Activated T-helper 17 cell treated with anti-CD3 and anti-CD28 coated beads, Interleukin-2, amount 50 U/mL, for 72 hours (primary cell): ENCODE data around the gene PLAGL1. TPM values are rescaled to one million over a fixed set of nuclear protein-coding genes. Genes with fewer than 3 reads are reported as not detected.

ENCODE experiments used
- ATAC-seq: fragments of 150-1000 bp; cut with Tn5 transposase; replicated peaks from 2 replicates; pipeline ENCODE4 v1.10.0; 2021; ENCODE audit warnings: mild to moderate bottlenecking, moderate library complexity
- H3K27ac Mint-ChIP-seq: one replicate; pipeline ENCODE4 v1.8.0; 2022; ENCODE audit warnings: mixed read lengths
- H3K27me3 Mint-ChIP-seq: one replicate; pipeline ENCODE4 v1.8.0; 2022; ENCODE audit warnings: mixed read lengths
- H3K36me3 Mint-ChIP-seq: one replicate; pipeline ENCODE4 v1.8.0; 2022; ENCODE audit warnings: low read depth, mild to moderate bottlenecking, mixed read lengths
- H3K4me1 Mint-ChIP-seq: one replicate; pipeline ENCODE4 v1.8.0; 2022; ENCODE audit warnings: mixed read lengths
- H3K4me3 Mint-ChIP-seq: one replicate; pipeline ENCODE4 v1.8.0; 2022; ENCODE audit warnings: mild to moderate bottlenecking, mixed read lengths
- H3K9me3 Mint-ChIP-seq: one replicate; pipeline ENCODE4 v1.8.0; 2022; ENCODE audit warnings: mixed read lengths
- total RNA-seq, 2 donors: library from RNA; stranded (reverse); gene quantifications; one replicate each; pipeline ENCODE4 v1.2.3, GENCODE V29; 2022

Gene PLAGL1
- total RNA-seq, 2 donors from 2014 or later: 15.5 to 77.8 TPM

DNA sequence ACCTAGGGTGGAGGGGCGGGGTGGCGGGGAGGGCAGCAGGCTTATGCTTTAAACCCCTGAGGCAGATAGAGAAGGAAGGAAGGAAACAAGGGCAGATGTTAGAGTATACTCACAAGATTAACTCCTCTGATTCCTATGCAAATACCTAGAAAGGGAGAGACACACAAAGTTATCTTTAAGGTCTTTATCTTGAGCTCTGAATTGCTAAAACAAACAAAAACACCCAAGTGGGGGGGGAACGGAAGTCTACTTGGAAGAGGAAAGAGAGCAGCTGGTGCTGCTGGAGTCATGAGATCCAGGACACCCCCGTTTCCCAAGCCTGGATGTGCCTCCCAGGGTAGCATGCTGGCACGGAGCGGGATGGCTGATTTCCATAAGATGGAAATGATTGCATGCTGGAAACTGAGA lies 43.4 kb downstream of the PLAGL1 start:
- Mint-ChIP-seq H3K4me1 (no peaks in the 10 kb centered on the region), H3K36me3 (peaks cover 8% of the 10 kb centered on the region), H3K27ac (no peak overlapping the region), H3K27me3 (no peaks in the 10 kb centered on the region), H3K9me3 (no peaks in the 10 kb centered on the region), H3K4me3 (no peak overlapping the region)
- no peak for ATAC-seq

DNA sequence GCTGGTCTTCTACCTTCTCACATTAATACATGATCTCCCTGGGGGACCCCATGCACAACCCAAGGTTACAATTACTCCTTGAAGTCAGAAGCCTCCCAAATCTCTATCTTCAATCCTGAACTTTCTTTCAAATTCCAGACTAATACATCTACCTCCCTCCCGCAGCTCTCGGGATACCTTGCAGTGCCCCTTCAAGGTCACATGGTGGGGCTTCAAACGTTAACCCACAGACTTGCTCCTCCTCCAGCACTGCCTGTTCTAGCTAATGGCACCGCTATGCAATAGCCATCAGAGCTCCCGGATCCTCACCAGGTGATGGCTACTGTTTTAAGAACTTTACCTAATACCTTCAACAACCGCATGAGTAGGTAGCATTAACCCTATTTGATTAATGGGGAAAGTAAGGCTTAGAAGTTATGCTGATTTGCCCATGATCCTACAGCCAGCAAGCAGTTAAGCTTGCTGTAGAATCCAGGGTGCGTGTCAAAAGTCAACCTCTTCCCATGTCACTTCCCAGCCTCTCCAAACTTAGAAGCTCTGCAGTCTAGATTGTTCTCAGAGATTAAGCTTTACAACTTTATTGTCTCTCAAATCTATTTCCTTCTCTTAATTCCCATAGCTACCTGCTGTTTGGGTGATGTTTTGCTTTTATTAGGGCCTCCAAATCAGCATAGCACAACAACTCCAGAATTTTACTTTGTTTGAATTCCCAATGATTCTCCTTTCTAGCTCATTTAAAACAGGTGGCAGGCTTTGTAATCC lies 44.7 kb downstream of the PLAGL1 start:
- H3K4me1 Mint-ChIP-seq: no peaks in the 10 kb centered on the region
- H3K4me3 Mint-ChIP-seq: no peak overlapping the region
- H3K9me3 Mint-ChIP-seq: no peaks in the 10 kb centered on the region
- no peak overlapping the region for H3K27ac Mint-ChIP-seq
- no peaks in the 10 kb centered on the region for H3K27me3 Mint-ChIP-seq
- no peak for ATAC-seq
- peaks cover 8% of the 10 kb centered on the region for H3K36me3 Mint-ChIP-seq

DNA sequence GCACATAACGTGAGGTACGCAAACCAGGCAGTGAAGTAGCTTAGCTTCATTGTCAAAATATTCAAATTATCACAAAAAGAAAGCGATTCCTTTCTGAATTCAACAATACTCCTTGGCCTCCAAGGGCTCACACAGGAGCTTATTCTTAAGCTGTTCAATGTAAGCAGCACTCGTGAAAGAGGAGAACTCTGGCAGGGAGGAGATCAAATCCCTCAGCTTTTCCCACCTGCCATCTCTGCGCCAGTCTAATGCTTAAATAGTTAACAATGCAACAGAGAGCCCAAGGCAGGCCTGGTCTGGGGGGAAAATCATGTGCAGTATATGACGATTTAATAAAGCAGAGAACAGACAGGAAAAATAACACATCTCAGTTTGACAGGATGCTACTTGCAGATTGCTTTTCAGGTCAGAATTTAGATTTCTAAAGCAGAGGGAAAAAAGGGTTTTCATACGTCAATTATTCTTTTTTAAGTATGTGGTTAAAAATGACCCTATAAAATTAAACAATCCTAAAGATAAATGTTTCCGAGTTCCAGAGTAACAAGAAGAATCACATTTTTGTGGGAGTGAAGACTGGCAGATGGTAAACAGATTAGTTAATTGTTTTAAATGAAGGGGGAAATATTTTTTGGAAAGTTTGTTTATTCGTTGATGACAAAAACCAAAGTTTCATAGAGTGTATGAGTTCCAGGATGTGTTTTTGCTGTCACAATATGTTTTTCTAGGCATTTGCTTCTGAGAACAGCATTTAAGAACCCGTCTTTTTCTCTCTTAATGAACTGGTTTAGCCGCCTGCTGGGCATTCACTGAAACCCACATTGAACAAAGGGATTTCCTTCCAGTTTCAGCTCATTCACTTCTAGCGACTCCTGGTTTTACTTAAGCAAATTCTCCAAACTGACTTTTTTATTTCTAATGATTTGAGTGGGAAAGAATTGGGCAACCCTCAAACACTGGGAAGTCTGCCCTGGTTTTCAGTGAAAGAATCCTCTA lies 45.9 kb downstream of the PLAGL1 start:
- Mint-ChIP-seq H3K36me3 (no peaks in the 10 kb centered on the region), H3K4me1 (no peaks in the 10 kb centered on the region), H3K27ac (no peak overlapping the region), H3K27me3 (no peaks in the 10 kb centered on the region), H3K4me3 (no peak overlapping the region), H3K9me3 (no peaks in the 10 kb centered on the region)
- no peak for ATAC-seq

DNA sequence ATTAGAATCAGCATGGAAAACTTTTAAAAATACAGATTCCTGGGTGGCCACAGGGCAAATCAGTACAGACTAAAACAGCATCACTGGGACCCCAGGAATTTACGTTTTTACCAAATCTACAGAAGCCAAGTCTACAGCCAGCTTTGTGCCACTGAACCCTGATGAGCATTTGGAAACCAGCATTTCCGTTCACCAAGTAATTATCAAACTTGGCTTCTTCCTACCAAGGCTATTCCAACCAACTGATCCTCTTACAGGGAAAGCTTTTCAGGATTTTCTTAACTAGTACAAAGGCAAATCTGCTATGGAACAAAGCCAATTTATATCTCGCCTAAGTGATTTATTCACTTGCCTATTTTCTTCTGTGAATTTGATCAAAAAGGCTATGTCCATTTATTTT lies 47.0 kb downstream of the PLAGL1 start:
- ATAC-seq: no peak
- Mint-ChIP-seq H3K4me3 (no peak overlapping the region), H3K9me3 (no peaks in the 10 kb centered on the region), H3K36me3 (no peaks in the 10 kb centered on the region), H3K27me3 (no peaks in the 10 kb centered on the region), H3K27ac (no peak overlapping the region), H3K4me1 (no peaks in the 10 kb centered on the region)

DNA sequence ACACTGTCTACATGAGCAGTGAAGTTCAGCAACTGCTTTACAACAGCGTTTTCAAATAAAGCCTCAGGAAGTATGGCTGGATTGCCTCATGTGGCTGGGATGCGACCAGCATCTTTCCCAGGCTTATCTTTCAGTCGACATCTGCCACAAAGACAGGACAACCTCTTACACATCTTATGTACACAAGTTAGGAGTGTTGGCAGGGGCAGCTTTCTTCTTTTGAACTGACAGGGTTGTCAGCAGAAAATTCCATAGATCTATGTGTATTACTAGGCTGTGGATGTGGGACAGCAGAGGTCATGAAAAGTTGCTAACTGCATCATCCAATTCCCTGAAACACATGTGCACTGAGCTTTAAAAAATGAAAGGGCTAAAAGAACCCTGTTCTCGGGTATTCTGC lies 48.1 kb downstream of the PLAGL1 start:
- Mint-ChIP-seq H3K4me1 (no peaks in the 10 kb centered on the region), H3K4me3 (no peak overlapping the region), H3K9me3 (no peaks in the 10 kb centered on the region), H3K27me3 (no peaks in the 10 kb centered on the region), H3K36me3 (no peaks in the 10 kb centered on the region), H3K27ac (no peak overlapping the region)
- ATAC-seq: no peak

DNA sequence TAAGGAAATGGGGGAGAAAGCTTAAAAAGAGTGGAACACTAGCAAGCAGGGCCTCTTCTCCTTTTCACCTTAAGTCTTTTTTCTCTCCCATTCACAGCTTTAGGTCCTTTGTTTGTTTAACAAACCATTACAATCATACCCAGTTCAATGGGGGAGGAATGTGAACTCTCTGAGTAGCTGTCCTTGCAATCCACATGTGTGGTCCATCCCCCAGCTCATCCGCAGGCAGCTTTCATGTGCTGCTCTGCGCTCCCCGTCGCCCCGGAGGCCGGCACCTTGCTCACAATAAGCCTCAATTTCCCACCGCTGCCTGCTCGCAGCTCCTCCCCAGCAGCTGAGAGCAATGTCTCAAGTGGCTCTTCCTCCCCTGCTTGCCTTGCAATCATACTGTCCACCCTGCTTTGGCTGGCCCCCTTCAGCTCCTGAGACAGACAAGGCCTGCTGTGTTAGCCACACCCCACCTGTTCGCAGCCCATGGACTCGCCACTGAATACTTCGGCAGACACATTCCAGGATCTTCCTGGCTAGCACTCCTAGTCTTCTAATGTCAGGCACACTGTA lies 49.1 kb downstream of the PLAGL1 start:
- no peaks in the 10 kb centered on the region for H3K27me3 Mint-ChIP-seq
- H3K27ac Mint-ChIP-seq: no peak overlapping the region
- no peaks in the 10 kb centered on the region for H3K36me3 Mint-ChIP-seq
- no peak for ATAC-seq
- H3K4me1 Mint-ChIP-seq: no peaks in the 10 kb centered on the region
- no peak overlapping the region for H3K4me3 Mint-ChIP-seq
- H3K9me3 Mint-ChIP-seq: no peaks in the 10 kb centered on the region

DNA sequence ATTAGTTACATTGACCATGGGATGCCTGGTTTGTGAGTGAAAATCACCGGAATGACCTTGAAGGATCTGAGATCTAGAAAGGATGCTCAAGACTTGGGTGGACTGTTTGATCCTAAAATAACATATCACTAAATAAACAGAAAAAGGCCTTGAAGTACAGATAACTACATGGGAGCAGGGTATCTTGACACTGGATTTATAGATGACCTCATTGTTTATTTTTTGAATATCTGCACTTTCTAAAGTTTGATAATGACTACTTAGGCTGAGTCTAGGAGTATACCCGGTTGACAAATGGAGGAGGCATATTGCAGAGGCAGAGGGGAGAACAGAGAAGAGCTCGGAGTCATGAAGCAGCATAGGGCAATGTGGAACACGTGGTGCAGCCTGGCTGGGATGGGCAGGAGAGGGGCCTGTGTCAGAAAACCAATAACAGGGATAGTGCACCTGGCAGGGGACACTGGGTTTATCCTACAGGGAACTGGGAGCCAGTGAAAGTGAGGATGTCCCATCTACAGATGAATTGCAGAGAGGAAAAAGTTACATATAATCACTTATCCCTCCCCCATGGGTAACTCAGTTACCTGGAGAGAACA lies 50.3 kb downstream of the PLAGL1 start:
- Mint-ChIP-seq H3K27me3 (no peaks in the 10 kb centered on the region), H3K36me3 (no peaks in the 10 kb centered on the region), H3K4me1 (no peaks in the 10 kb centered on the region), H3K27ac (no peak overlapping the region), H3K9me3 (no peaks in the 10 kb centered on the region), H3K4me3 (no peak overlapping the region)
- no peak for ATAC-seq

DNA sequence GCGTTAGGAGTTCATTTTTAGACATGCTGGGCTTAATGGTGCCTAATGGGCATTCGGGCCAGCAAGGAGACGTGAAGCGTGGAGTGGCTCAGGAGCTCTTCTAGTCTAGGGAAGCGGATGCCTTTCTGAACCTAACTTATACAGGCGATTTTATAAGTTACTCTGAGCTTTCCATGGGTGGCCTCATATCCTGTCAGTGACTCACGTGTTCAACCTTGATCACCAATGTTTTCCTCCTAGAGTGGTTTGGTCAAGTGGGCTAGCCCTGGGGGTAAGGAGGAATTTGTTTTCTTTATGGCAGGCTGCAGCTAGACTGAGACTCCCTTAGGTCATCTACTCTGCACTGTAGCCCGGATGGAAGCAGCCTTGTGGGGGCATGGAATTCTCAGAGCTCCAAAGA lies 52.1 kb downstream of the PLAGL1 start:
- H3K9me3 Mint-ChIP-seq: no peaks in the 10 kb centered on the region
- H3K27me3 Mint-ChIP-seq: no peaks in the 10 kb centered on the region
- no peak for ATAC-seq
- no peaks in the 10 kb centered on the region for H3K36me3 Mint-ChIP-seq
- H3K4me3 Mint-ChIP-seq: no peak overlapping the region
- no peak overlapping the region for H3K27ac Mint-ChIP-seq
- H3K4me1 Mint-ChIP-seq: no peaks in the 10 kb centered on the region

DNA sequence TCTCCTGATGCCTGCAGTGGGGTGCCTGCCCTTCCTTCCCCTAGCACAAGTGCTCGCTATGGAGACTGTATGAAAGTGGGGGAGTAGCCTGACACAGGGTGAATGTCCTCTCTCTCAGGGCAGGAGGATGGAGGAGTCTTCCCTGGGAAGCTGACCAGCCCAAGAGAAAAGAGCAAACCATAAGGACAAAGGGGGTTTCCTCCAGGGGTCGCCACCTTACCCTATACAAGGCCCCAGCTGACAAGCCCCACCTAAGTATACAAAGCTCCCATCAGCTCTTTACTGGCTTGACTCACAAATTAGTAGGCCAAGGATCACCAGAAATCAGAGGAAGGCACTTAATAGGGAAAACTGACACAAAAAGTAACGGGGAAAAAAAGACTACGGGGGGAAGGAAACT lies 54.1 kb downstream of the PLAGL1 start:
- H3K27ac Mint-ChIP-seq: no peak overlapping the region
- no peaks in the 10 kb centered on the region for H3K4me1 Mint-ChIP-seq
- H3K36me3 Mint-ChIP-seq: no peaks in the 10 kb centered on the region
- H3K9me3 Mint-ChIP-seq: no peaks in the 10 kb centered on the region
- H3K4me3 Mint-ChIP-seq: no peak overlapping the region
- no peak for ATAC-seq
- no peaks in the 10 kb centered on the region for H3K27me3 Mint-ChIP-seq

DNA sequence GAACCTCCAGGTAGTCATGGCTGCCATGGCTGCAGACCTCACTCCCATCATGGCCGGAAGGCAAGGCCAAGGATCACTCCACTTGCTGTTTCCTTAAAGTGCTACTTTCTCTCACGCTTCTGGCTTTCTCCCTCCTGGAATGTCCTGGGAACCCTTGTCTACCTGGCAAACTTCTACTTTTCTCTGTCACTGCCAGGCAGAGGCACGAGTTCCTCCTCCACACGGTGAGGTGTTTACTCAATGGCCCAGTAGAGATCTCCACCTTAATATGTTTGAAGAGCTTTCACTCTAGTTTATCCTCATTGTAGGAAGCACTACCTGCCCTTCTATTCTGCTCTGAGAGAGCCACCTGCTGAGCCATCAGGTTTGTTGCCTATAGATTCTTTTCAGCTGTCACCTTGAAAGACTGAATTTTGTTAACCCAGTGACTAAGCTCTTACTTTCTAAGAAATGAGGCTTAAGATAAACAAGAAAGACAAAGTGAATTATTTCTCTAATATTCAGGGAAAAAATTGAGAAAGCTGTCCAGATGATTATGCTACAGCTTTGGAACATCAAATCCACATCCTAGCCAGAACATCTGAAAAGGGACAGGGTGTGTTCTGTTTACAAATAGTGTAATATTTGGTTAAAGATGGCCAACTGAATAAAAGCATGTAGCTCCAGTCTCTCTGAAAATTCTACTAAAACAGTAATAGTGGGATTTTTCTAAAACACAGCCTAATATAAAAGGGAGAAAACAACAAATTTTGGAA lies 54.9 kb downstream of the PLAGL1 start:
- Mint-ChIP-seq H3K27ac (no peak overlapping the region), H3K27me3 (no peaks in the 10 kb centered on the region), H3K4me3 (no peak overlapping the region), H3K4me1 (no peaks in the 10 kb centered on the region), H3K9me3 (no peaks in the 10 kb centered on the region), H3K36me3 (no peaks in the 10 kb centered on the region)
- ATAC-seq: no peak

DNA sequence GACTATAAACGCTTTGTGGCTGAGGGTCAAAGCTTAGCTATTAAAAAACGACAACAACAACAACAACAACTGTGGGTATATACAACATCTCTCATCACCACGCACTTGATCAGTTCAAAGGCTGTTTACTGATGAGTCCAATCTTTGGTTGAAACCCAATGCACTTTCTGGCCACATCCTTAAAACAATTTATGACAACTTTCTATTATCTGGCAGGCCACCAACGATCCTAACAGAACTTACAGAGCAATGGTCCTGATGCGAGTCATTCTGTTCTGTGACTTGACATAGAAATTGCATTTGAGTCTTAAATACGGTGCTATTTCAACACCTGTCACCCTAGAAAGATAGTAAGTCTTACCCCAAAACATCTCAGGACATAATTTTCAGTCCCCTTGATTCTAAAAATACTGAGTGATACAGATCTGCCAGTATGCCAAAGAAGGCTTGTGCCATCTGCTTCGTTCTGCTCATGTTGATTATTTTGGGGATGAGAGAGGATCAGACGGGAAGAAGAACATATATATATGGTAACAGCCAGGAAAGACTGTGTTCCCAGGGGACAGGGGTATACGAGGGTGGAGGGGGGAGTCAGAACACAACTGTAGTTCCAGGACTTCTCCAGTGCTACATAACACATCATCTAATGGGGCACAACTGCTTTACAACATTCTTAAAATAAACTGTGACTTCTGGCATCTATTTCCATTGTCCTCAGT lies 55.8 kb downstream of the PLAGL1 start:
- no peaks in the 10 kb centered on the region for H3K9me3 Mint-ChIP-seq
- H3K27me3 Mint-ChIP-seq: no peaks in the 10 kb centered on the region
- H3K27ac Mint-ChIP-seq: no peak overlapping the region
- H3K36me3 Mint-ChIP-seq: no peaks in the 10 kb centered on the region
- H3K4me3 Mint-ChIP-seq: no peak overlapping the region
- H3K4me1 Mint-ChIP-seq: no peaks in the 10 kb centered on the region
- ATAC-seq: no peak

DNA sequence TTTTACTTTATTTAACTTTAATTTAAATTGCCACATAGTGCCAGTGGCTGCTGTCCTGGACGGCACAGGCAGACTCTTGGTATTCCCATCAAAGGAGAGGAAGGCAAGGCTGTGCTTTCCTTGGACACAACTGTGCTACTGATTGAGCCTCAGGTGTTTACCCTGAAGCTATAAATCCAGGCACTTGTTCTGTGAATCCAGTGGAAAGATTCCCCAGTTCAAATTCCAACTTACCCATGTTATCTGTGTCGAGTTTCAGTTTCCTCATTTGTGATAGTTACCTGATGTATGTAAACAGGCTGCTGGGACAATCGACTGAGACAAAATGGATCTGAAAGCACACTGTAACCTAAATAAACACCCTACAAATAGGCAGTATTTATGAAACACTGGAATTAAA lies 57.2 kb downstream of the PLAGL1 start:
- Mint-ChIP-seq H3K27me3 (no peaks in the 10 kb centered on the region), H3K4me3 (no peak overlapping the region), H3K27ac (no peak overlapping the region), H3K9me3 (no peaks in the 10 kb centered on the region), H3K36me3 (no peaks in the 10 kb centered on the region), H3K4me1 (no peaks in the 10 kb centered on the region)
- no peak for ATAC-seq

DNA sequence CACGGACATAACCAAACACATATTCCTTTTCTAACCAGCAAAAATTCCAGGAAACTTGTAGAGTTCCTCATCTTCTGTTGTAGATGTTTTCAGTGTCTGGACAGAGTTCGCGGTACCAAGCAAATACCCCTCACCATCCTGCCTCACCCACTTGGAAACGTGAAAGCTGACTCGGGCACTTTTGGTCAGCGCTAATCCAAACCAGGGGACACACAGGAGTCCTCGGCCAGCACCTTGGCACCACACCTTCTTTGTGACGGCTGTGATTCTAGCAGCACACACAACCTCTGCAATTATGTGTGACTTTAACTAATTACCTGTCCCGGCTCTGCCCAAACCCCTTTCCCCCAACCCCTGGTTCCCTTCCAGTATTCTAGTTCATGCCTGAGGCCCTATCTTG lies 58.1 kb downstream of the PLAGL1 start:
- no peaks in the 10 kb centered on the region for H3K36me3 Mint-ChIP-seq
- ATAC-seq: no peak
- H3K4me3 Mint-ChIP-seq: no peak overlapping the region
- H3K27ac Mint-ChIP-seq: no peak overlapping the region
- H3K27me3 Mint-ChIP-seq: no peaks in the 10 kb centered on the region
- H3K9me3 Mint-ChIP-seq: no peaks in the 10 kb centered on the region
- no peaks in the 10 kb centered on the region for H3K4me1 Mint-ChIP-seq
